Neural cell (in vitro differentiated cells): ENCODE results near the gene CNTLN.

Experiments
- CTCF ChIP-seq: fragments of 450-650 bp; IDR thresholded peaks from 2 replicates; pipeline ENCODE4 v1.5.1; 2014; ENCODE audit warnings: antibody characterized with exemption, mild to moderate bottlenecking, moderate library complexity; ENCODE audit not compliant: poor library complexity, severe bottlenecking
- TAF1 ChIP-seq: IDR thresholded peaks from 2 replicates; pipeline ENCODE4 v1.6.1; 2012; ENCODE audit warnings: low read depth

GRCh38 chr9:17322882-17323864 is 188.3 kb downstream of the CNTLN start:
- TF ChIP-seq CTCF (no peak), TAF1 (no peak)
